ENCODE results near the gene AHCYL2. TPM values are rescaled to one million over a fixed set of nuclear protein-coding genes. Genes with fewer than 3 reads are reported as not detected.

The AHCYL2 gene
- total and polyA plus RNA-seq, 5 experiments from 2014 or later, result 5.9 to 19.3 (median 10.6) TPM

DNA sequence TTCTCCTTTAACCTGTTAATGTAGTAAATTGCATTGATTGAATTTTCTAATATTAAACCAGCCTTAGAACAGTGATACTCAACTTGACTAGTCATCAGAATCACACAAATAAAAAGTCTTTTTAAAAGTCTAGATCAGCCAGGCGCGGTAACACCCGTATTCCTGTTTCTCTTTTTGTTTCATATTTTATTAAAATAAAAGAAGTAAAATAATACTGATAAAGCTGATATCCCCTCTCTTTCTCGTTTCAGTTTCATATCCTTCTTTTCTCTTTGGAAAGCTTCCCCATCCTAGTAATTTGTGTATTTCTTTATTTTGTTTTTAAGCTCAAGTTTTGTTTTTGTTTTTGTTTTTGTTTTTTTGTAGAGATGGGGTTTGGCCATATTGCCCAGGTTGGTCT is 27.1 kb upstream of the AHCYL2 start:
- no peak overlapping the region for H3K4me3 Mint-ChIP-seq
- ATAC-seq, result no peak
- H3K36me3 Mint-ChIP-seq, result no peaks in the 10 kb centered on the region
- H3K27me3 Mint-ChIP-seq, result peaks cover 3 to 14% (median 11%) of the 10 kb centered on the region in 5 donors
- H3K4me1 Mint-ChIP-seq, result no peaks in the 10 kb centered on the region
- no peak for DNase-seq
- H3K27ac Mint-ChIP-seq, result no peak overlapping the region
- POLR2A ChIA-PET, result no interaction called here
- H3K9me3 Mint-ChIP-seq, result no peaks in the 10 kb centered on the region

DNA sequence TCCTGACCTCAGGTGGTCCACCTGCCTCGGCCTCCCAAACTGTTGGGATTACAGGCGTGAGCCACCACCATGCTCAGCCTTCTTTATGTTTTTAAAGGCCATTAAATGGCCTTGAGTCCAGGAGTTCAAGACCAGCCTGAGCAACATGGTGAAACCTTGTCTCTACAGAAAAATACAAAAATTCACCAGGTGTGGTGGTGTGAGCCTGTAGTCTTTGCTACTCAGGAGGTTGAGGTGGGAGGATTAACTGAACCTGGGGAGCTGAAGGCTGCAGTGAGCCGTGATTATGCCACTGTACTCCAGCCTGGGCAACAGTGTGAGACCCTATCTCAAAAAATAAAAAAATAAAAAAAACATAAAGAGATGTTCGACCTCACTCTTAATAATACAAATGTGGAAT is 25.4 kb upstream of the AHCYL2 start:
- POLR2A ChIA-PET, result no interaction called here
- Mint-ChIP-seq H3K9me3 (no peaks in the 10 kb centered on the region), H3K4me3 (no peak overlapping the region), H3K36me3 (no peaks in the 10 kb centered on the region), H3K27me3 (peaks cover 1 to 11% (median 5%) of the 10 kb centered on the region in 5 donors), H3K4me1 (no peaks in the 10 kb centered on the region), H3K27ac (no peak overlapping the region)
- DNase-seq, result no peak
- no peak for ATAC-seq

DNA sequence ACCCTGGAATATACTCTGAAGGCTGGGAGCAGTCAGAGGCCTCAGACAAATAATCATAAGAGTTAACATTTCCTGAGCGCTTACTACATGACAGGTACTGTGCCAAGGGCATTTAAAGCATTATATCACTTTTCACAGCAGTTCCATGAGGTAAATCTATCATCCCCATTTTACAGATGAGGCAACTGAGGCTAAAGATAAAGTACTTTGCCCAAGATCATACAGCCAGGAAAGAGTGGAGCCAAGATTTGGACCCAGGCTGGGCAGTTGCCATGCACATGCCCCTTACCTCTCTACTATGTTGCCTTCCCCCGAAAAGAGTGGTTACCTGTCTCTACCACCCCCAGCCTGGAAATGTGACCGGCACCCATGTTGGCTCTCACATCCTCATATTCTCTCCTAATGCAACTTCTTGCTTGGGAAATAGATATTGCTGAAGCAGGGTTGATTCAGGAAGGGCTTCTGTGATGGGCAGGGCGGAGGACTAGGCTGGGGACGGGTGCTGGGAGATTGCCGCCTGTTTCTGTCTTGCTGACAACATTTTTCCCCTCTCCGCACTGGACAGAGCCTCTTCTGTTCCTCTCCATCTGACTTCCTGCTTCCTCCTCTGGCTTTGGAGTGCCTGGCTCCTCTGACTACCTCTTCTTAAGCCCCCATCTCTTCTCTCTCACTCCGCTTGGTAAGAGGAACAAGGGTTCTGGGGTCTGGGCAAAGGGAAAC is 22.6 kb upstream of the AHCYL2 start:
- Mint-ChIP-seq H3K36me3 (no peaks in the 10 kb centered on the region), H3K4me1 (no peaks in the 10 kb centered on the region), H3K9me3 (no peaks in the 10 kb centered on the region), H3K27me3 (peaks cover 1 to 11% (median 5%) of the 10 kb centered on the region in 5 donors), H3K27ac (no peak overlapping the region), H3K4me3 (no peak overlapping the region)
- ATAC-seq, result no peak
- DNase-seq, result no peak
- POLR2A ChIA-PET, result no interaction called here

DNA sequence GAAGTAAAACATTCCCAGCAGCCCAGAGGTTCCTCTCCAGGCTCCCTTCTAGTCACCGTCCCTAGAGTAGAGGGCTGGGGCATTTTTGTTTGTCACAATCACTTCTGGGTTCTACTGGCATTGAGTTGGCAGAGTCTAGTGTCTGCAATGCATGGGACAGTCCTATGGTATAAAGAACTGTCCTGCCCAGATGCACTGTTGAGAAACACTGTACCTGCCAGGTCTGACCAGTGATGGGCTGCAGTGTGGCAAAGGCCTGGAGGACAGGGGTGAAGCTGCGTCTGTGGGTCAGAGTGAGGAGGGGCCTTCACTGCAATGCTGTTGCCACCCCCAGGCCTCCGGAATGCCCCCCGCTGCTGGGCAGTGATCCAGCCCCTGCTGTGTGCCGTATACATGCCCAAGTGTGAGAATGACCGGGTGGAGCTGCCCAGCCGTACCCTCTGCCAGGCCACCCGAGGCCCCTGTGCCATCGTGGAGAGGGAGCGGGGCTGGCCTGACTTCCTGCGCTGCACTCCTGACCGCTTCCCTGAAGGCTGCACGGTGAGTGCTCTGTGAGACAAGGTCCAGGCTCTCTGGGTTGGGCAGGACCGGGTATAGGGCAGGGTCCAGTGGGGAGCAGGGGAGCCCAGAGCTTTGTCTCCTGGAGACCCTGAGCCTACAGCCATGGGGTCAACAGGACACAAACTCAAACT is 21.6 kb upstream of the AHCYL2 start:
- H3K27me3 Mint-ChIP-seq, result peaks cover 0 to 11% (median 5%) of the 10 kb centered on the region in 5 donors
- no peaks in the 10 kb centered on the region for H3K36me3 Mint-ChIP-seq
- H3K4me3 Mint-ChIP-seq, result no peak overlapping the region
- H3K9me3 Mint-ChIP-seq, result no peaks in the 10 kb centered on the region
- DNase-seq (no peak), ATAC-seq (no peak)
- H3K4me1 Mint-ChIP-seq, result no peaks in the 10 kb centered on the region
- POLR2A ChIA-PET, result no interaction called here
- no peak overlapping the region for H3K27ac Mint-ChIP-seq

DNA sequence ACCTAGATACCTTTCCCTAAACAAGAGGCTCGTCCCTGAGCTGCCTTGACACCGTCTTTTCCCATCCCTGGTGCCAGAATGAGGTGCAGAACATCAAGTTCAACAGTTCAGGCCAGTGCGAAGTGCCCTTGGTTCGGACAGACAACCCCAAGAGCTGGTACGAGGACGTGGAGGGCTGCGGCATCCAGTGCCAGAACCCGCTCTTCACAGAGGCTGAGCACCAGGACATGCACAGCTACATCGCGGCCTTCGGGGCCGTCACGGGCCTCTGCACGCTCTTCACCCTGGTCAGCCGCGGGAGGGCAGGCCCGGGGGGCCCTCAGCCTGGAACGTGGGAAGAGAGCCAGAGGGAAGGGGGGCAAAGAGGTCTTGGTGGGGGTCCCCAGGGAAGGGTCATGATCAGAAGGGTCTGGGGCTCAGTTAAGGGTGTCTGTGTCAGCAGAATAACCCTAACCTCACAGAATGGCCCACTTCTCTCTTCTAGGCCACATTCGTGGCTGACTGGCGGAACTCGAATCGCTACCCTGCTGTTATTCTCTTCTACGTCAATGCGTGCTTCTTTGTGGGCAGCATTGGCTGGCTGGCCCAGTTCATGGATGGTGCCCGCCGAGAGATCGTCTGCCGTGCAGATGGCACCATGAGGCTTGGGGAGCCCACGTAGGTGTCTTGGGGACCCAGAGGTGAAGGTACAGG is 19.6 kb upstream of the AHCYL2 start:
- no peaks in the 10 kb centered on the region for H3K36me3 Mint-ChIP-seq
- no peak overlapping the region for H3K27ac Mint-ChIP-seq
- ATAC-seq, result no peak
- POLR2A ChIA-PET, result no interaction called here
- DNase-seq, result no peak
- peaks cover 0 to under 1% (median 0%) of the 10 kb centered on the region in 4 donors for H3K4me1 Mint-ChIP-seq
- no peaks in the 10 kb centered on the region for H3K9me3 Mint-ChIP-seq
- no peak overlapping the region for H3K4me3 Mint-ChIP-seq
- peaks cover 0 to 11% (median 5%) of the 10 kb centered on the region in 5 donors for H3K27me3 Mint-ChIP-seq

DNA sequence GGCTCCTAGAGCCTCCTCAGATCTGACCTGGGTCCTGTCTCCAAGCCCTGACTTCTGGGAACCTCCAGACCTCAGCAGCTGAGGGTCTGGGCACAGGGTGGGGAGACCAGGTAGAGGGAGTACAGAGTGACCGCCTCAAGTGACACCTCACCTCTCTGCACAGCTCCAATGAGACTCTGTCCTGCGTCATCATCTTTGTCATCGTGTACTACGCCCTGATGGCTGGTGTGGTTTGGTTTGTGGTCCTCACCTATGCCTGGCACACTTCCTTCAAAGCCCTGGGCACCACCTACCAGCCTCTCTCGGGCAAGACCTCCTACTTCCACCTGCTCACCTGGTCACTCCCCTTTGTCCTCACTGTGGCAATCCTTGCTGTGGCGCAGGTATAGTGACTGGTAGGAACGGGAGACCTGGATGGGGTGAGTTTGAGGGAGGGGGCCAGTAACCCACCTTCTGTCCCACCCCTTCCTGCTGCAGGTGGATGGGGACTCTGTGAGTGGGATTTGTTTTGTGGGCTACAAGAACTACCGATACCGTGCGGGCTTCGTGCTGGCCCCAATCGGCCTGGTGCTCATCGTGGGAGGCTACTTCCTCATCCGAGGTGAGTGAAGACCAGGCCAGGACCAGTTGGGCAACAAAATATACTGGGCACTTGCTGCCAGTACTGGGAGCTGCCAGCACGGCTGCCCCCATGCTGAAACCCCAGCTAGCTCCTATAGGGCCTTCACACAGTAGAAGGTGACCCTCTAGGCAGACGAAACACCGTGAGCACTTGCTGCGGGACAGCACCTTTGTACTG is 18.6 kb upstream of the AHCYL2 start:
- H3K9me3 Mint-ChIP-seq, result no peaks in the 10 kb centered on the region
- H3K4me1 Mint-ChIP-seq, result peaks cover 0 to 2% (median 0%) of the 10 kb centered on the region in 4 donors
- no peak overlapping the region for H3K4me3 Mint-ChIP-seq
- no peak for ATAC-seq
- POLR2A ChIA-PET, result no interaction called here
- H3K27ac Mint-ChIP-seq, result no peak overlapping the region
- H3K27me3 Mint-ChIP-seq, result peaks cover 0 to 11% (median 5%) of the 10 kb centered on the region in 5 donors
- DNase-seq, result no peak
- no peaks in the 10 kb centered on the region for H3K36me3 Mint-ChIP-seq

DNA sequence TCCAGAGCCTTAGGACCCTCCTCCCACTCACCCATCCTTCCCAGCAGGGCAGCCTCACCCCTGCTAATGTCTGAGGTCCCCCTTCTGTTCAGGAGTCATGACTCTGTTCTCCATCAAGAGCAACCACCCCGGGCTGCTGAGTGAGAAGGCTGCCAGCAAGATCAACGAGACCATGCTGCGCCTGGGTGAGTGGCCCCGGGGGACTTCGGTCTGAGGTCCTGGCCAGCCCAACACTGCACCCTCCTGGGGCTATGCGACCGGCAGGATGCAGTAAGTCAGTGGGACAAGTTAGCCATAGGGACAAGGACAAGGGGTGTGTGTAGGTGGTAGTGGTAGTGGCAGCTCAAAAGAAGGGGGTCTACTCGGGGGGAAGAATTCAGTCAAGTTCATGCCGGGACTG is 16.2 kb upstream of the AHCYL2 start:
- Mint-ChIP-seq H3K36me3 (no peaks in the 10 kb centered on the region), H3K27me3 (no peaks in the 10 kb centered on the region), H3K27ac (no peak overlapping the region), H3K4me1 (peaks cover 0 to 2% (median 0%) of the 10 kb centered on the region in 4 donors), H3K9me3 (no peaks in the 10 kb centered on the region), H3K4me3 (no peak overlapping the region)
- ATAC-seq, result no peak
- DNase-seq, result no peak
- POLR2A ChIA-PET, result no interaction called here

DNA sequence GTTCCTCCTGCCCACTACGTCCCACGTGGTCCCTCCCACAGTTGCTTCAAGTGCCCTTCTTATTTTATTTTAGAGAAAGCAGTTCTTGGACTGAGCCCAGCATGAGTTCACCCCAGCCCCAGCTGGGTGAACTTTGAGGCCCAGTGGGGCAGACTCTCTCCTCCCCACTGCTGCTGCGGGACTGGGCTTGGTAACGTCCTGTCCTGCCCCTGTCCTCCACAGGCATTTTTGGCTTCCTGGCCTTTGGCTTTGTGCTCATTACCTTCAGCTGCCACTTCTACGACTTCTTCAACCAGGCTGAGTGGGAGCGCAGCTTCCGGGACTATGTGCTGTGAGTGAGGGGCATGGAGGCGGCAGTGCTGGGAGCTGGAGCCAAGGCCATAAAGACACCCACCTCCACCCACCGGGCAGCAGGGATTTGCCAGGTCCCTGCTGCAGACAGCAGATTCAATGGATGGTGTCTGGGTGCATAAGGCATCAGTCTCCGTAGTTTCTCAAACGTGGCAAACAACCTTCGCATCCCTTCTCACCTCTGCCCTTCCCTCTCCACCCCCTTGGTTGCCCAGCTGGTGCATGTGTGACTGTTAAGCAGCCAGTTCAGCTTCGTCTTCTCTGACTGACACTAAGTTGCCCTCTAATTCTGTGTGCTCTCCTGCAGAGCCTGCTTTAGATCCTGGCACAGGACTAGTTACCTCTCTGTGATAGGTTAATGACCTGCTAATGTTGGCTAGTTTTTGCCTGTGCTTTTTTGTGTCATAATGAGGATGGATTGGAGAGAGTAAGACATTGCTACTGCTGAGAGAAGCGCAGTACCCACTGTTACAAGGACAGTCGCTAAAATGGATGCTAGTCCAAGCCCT is 15.5 kb upstream of the AHCYL2 start:
- no peak for ATAC-seq
- Mint-ChIP-seq H3K27ac (no peak overlapping the region), H3K9me3 (no peaks in the 10 kb centered on the region), H3K36me3 (no peaks in the 10 kb centered on the region), H3K27me3 (peaks cover 0 to 3% (median 0%) of the 10 kb centered on the region in 5 donors), H3K4me3 (peak overlapping the region in 1 of 10 donors; percentile 18), H3K4me1 (peaks cover 0 to 2% (median 0%) of the 10 kb centered on the region in 4 donors)
- no peak for DNase-seq
- POLR2A ChIA-PET, result no interaction called here

DNA sequence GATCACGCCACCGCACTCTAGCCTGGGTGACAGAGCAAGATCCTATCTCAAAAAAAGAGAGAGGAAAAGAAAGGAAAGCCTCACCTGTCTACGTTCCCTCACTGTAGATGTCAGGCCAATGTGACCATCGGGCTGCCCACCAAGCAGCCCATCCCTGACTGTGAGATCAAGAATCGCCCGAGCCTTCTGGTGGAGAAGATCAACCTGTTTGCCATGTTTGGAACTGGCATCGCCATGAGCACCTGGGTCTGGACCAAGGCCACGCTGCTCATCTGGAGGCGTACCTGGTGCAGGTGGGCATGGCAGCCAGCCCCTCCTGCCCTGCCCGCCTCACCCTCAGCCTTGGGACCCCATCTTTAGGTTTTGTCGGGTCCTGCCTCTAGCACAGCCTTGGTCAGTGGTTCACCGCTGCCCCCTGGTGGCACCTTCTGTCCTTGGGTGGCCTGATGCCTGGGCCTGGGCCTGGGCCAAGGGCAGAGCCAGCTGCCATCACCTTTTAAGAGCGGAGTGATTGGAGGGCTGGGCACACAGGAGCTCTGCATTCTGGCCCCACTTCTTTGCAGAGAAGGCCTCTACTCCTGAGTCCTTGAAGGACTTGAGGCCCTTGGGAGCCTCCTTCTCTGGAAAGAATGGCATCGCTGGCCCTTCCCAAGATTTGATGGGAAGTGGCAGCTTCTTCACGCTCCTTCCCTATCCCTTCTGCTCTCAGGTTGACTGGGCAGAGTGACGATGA is 14.4 kb upstream of the AHCYL2 start:
- Mint-ChIP-seq H3K4me1 (peaks cover 0 to 2% (median 0%) of the 10 kb centered on the region in 4 donors), H3K27me3 (peaks cover 0 to 3% (median 0%) of the 10 kb centered on the region in 5 donors), H3K36me3 (no peaks in the 10 kb centered on the region), H3K27ac (no peak overlapping the region), H3K9me3 (no peaks in the 10 kb centered on the region), H3K4me3 (no peak overlapping the region)
- POLR2A ChIA-PET, result no interaction called here
- DNase-seq (peak; percentile 34 to 82 (median 62)), ATAC-seq (peak; percentile 81 to 93)

DNA sequence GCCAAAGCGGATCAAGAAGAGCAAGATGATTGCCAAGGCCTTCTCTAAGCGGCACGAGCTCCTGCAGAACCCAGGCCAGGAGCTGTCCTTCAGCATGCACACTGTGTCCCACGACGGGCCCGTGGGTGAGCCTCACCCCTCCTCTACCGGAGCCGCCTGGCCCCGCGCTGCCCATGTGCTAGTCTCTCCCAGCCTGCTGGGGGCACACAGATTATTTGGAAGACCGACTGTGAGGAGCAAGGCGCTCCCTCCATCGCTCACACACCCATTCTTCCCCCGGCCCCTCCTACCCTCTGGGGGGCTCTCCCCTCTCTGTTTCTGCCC is 13.9 kb upstream of the AHCYL2 start:
- no peak overlapping the region for H3K4me3 Mint-ChIP-seq
- POLR2A ChIA-PET, result no interaction called here
- H3K27ac Mint-ChIP-seq, result no peak overlapping the region
- H3K27me3 Mint-ChIP-seq, result peaks cover 0 to 3% (median 0%) of the 10 kb centered on the region in 5 donors
- H3K4me1 Mint-ChIP-seq, result peaks cover 0 to 2% (median 0%) of the 10 kb centered on the region in 4 donors
- ATAC-seq (no peak), DNase-seq (no peak)
- no peaks in the 10 kb centered on the region for H3K36me3 Mint-ChIP-seq
- peaks cover 0 to 2% (median 0%) of the 10 kb centered on the region in 9 donors for H3K9me3 Mint-ChIP-seq

DNA sequence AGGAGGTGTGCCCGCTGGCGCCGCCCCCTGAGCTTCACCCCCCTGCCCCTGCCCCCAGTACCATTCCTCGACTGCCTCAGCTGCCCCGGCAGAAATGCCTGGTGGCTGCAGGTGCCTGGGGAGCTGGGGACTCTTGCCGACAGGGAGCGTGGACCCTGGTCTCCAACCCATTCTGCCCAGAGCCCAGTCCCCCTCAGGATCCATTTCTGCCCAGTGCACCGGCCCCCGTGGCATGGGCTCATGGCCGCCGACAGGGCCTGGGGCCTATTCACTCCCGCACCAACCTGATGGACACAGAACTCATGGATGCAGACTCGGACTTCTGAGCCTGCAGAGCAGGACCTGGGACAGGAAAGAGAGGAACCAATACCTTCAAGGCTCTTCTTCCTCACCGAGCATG is 12.7 kb upstream of the AHCYL2 start:
- H3K9me3 Mint-ChIP-seq, result peaks cover 0 to 2% (median 0%) of the 10 kb centered on the region in 9 donors

More for the DNA sequence above, 12.7 kb upstream of the AHCYL2 start:
- Mint-ChIP-seq H3K27me3 (peaks cover 0 to 3% (median 0%) of the 10 kb centered on the region in 5 donors), H3K27ac (no peak overlapping the region), H3K4me1 (peaks cover 0 to 2% (median 0%) of the 10 kb centered on the region in 4 donors), H3K36me3 (no peaks in the 10 kb centered on the region), H3K4me3 (no peak overlapping the region)
- POLR2A ChIA-PET, result no interaction called here
- ATAC-seq (no peak), DNase-seq (no peak)
